Esophagus squamous epithelium (tissue), 4 donors: Measurements from ENCODE around the gene ZFP36L2.

Experiments
- CTCF ChIP-seq, 6 experiments: fragments of 450-650 bp in 4 of 6; fragments of 200-600 bp in 2 of 6; sonication (generic) in 2 of 6; IDR thresholded peaks; one replicate each; pipeline ENCODE4 v1.5.1; 2016 to 2019; ENCODE audit warnings: antibody characterized with exemption in 6 of 6, mild to moderate bottlenecking in 4 of 6, moderate library complexity in 4 of 6
- POLR2A ChIP-seq, 4 donors: fragments of 450-650 bp; IDR thresholded peaks; one replicate each; pipeline ENCODE4 v1.6.1; 2017; ENCODE audit warnings: antibody characterized with exemption in 4 of 4, mild to moderate bottlenecking in 4 of 4, moderate library complexity in 3 of 4

GRCh38 chr2:43180897-43181296 lies 45.5 kb downstream of the ZFP36L2 start:
- TF ChIP-seq CTCF (IDR thresholded peaks at IDR 0.05) = no peak
- TF ChIP-seq POLR2A (IDR thresholded peaks at IDR 0.05) = no peak
